Karpas-422 (cell line): ENCODE results near the gene KIAA0825. TPM values are rescaled to one million over a fixed set of nuclear protein-coding genes. Genes with fewer than 3 reads are reported as not detected.

Experiments used
- DNase-seq: peaks from one replicate; pipeline ENCODE4 v3.0.0-alpha.2; 2015
- H2AFZ ChIP-seq: fragments of 200-600 bp; sonication (generic); 2 replicates; pipeline ENCODE4 v1.6.1; 2014; ENCODE audit warnings: antibody characterized with exemption, low read length, mixed read lengths
- H3K27ac ChIP-seq: fragments of 200-600 bp; sonication (generic); 2 replicates; pipeline ENCODE4 v1.5.1; 2014; ENCODE audit warnings: mild to moderate bottlenecking, low read length, moderate library complexity
- H3K27me3 ChIP-seq: fragments of 200-600 bp; sonication (generic); 2 replicates; pipeline ENCODE4 v1.6.1; 2014; ENCODE audit warnings: low read length, mixed read lengths
- H3K36me3 ChIP-seq: fragments of 200-600 bp; sonication (generic); 2 replicates; pipeline ENCODE4 v1.6.1; 2014; ENCODE audit warnings: low read length, mixed read lengths; ENCODE audit not compliant: insufficient read depth
- H3K4me1 ChIP-seq: fragments of 200-600 bp; sonication (generic); 2 replicates; pipeline ENCODE4 v1.6.1; 2014; ENCODE audit warnings: mild to moderate bottlenecking, low read length, mixed read lengths
- H3K4me2 ChIP-seq: fragments of 200-600 bp; sonication (generic); 2 replicates; pipeline ENCODE4 v1.6.1; 2014; ENCODE audit warnings: low read length, low read depth, mild to moderate bottlenecking; ENCODE audit not compliant: poor library complexity, severe bottlenecking
- H3K4me3 ChIP-seq: fragments of 200-600 bp; sonication (generic); 2 replicates; pipeline ENCODE4 v1.5.1; 2014; ENCODE audit warnings: mild to moderate bottlenecking, antibody characterized with exemption, low read length, mixed read lengths
- H3K79me2 ChIP-seq: fragments of 200-600 bp; sonication (generic); 2 replicates; pipeline ENCODE4 v1.6.1; 2014; ENCODE audit warnings: mild to moderate bottlenecking, low read length, mixed read lengths
- H3K9ac ChIP-seq: fragments of 200-600 bp; sonication (generic); 2 replicates; pipeline ENCODE4 v1.6.0; 2014; ENCODE audit warnings: low read length
- H3K9me2 ChIP-seq: fragments of 200-600 bp; sonication (generic), shearing (Covaris generic); replicated peaks from 2 replicates; pipeline ENCODE4 v1.6.0; 2014; ENCODE audit warnings: mild to moderate bottlenecking, low read length, moderate library complexity; ENCODE audit not compliant: insufficient read depth
- H3K9me3 ChIP-seq: fragments of 300-700, 200-600 bp; sonication (generic); 2 replicates; pipeline ENCODE4 v1.6.1; 2014; ENCODE audit warnings: low read length, mixed read lengths
- H4K20me1 ChIP-seq: fragments of 200-600 bp; sonication (generic); 2 replicates; pipeline ENCODE4 v1.6.1; 2014; ENCODE audit warnings: mild to moderate bottlenecking, antibody characterized with exemption, low read length, low read depth; ENCODE audit not compliant: insufficient read depth
- total RNA-seq: library from RNA; depleted of rRNA; stranded (reverse); fragments of >200 nt; shearing (Covaris generic); gene quantifications from 2 replicates; pipeline ENCODE4 v1.2.3, GENCODE V29; 2014; ENCODE audit warnings: low replicate concordance

Gene KIAA0825
- total RNA-seq, 1 experiment from 2014 or later: 2.0 TPM

- no peaks in the 10 kb centered on the region for H4K20me1 ChIP-seq
- H3K4me2 ChIP-seq: no peak overlapping the region
- no peaks in the 10 kb centered on the region for H3K9me3 ChIP-seq
- H3K36me3 ChIP-seq: no peaks in the 10 kb centered on the region
- H3K27ac ChIP-seq: no peak overlapping the region
- H3K4me3 ChIP-seq: no peak overlapping the region
- no peak overlapping the region for H3K9ac ChIP-seq
- H3K4me1 ChIP-seq: peaks cover 3% of the 10 kb centered on the region
- H2AFZ ChIP-seq: no peak overlapping the region
- H3K27me3 ChIP-seq: no peaks in the 10 kb centered on the region
- no peak for DNase-seq
- no peaks in the 10 kb centered on the region for H3K79me2 ChIP-seq
- H3K9me2 ChIP-seq: no peaks in the 10 kb centered on the region
Observed at GRCh38 chr5:94571415-94571814, 47.0 kb downstream of the KIAA0825 start.

- Histone ChIP-seq H3K27ac (no peak overlapping the region), H3K36me3 (no peaks in the 10 kb centered on the region), H3K9me3 (no peaks in the 10 kb centered on the region), H3K4me1 (no peaks in the 10 kb centered on the region), H3K27me3 (no peaks in the 10 kb centered on the region), H3K79me2 (no peaks in the 10 kb centered on the region), H3K4me3 (no peak overlapping the region), H3K9ac (no peak overlapping the region), H3K4me2 (no peak overlapping the region), H3K9me2 (no peaks in the 10 kb centered on the region), H4K20me1 (no peaks in the 10 kb centered on the region), H2AFZ (no peak overlapping the region)
- DNase-seq: no peak
Observed at GRCh38 chr5:94564812-94565211, 53.6 kb downstream of the KIAA0825 start.

GRCh38 chr5:94562327-94562971 lies 56.0 kb downstream of the KIAA0825 start:
- Histone ChIP-seq H4K20me1 (no peaks in the 10 kb centered on the region), H3K9me2 (no peaks in the 10 kb centered on the region), H2AFZ (no peak overlapping the region), H3K27me3 (no peaks in the 10 kb centered on the region), H3K36me3 (no peaks in the 10 kb centered on the region), H3K4me3 (no peak overlapping the region), H3K9me3 (no peaks in the 10 kb centered on the region), H3K27ac (no peak overlapping the region), H3K79me2 (no peaks in the 10 kb centered on the region), H3K4me1 (no peaks in the 10 kb centered on the region), H3K4me2 (no peak overlapping the region), H3K9ac (no peak overlapping the region)
- DNase-seq: no peak

- Histone ChIP-seq H2AFZ (no peak overlapping the region), H3K9ac (no peak overlapping the region)
Observed at GRCh38 chr5:94558028-94558427, 60.4 kb downstream of the KIAA0825 start.

GRCh38 chr5:94551858-94552257 lies 66.5 kb downstream of the KIAA0825 start:
- no peaks in the 10 kb centered on the region for H3K9me3 ChIP-seq
- DNase-seq: no peak
- H3K4me1 ChIP-seq: no peaks in the 10 kb centered on the region
- no peaks in the 10 kb centered on the region for H3K9me2 ChIP-seq
- H3K9ac ChIP-seq: no peak overlapping the region
- H4K20me1 ChIP-seq: no peaks in the 10 kb centered on the region
- H3K36me3 ChIP-seq: no peaks in the 10 kb centered on the region
- no peak overlapping the region for H3K27ac ChIP-seq
- no peak overlapping the region for H3K4me3 ChIP-seq
- no peaks in the 10 kb centered on the region for H3K79me2 ChIP-seq
- H3K27me3 ChIP-seq: no peaks in the 10 kb centered on the region
- no peak overlapping the region for H2AFZ ChIP-seq
- H3K4me2 ChIP-seq: no peak overlapping the region

More at GRCh38 chr5:94558028-94558427, 60.4 kb downstream of the KIAA0825 start:
- H3K4me3 ChIP-seq: no peak overlapping the region
- no peaks in the 10 kb centered on the region for H3K9me3 ChIP-seq
- no peak overlapping the region for H3K4me2 ChIP-seq
- H3K4me1 ChIP-seq: no peaks in the 10 kb centered on the region
- H3K27me3 ChIP-seq: no peaks in the 10 kb centered on the region
- no peaks in the 10 kb centered on the region for H4K20me1 ChIP-seq
- no peaks in the 10 kb centered on the region for H3K36me3 ChIP-seq
- no peak for DNase-seq
- H3K27ac ChIP-seq: no peak overlapping the region
- no peaks in the 10 kb centered on the region for H3K9me2 ChIP-seq
- no peaks in the 10 kb centered on the region for H3K79me2 ChIP-seq

GRCh38 chr5:94545870-94546625 lies 72.4 kb downstream of the KIAA0825 start:
- H3K27me3 ChIP-seq: no peaks in the 10 kb centered on the region
- no peak overlapping the region for H2AFZ ChIP-seq
- H3K27ac ChIP-seq: no peak overlapping the region
- H4K20me1 ChIP-seq: no peaks in the 10 kb centered on the region
- no peaks in the 10 kb centered on the region for H3K9me2 ChIP-seq
- no peaks in the 10 kb centered on the region for H3K79me2 ChIP-seq
- DNase-seq: no peak
- H3K9ac ChIP-seq: no peak overlapping the region
- H3K36me3 ChIP-seq: no peaks in the 10 kb centered on the region
- peaks cover 7% of the 10 kb centered on the region for H3K4me1 ChIP-seq
- H3K4me3 ChIP-seq: no peak overlapping the region
- peaks cover 1% of the 10 kb centered on the region; the same call in 1 of the 2 replicates for H3K9me3 ChIP-seq
- no peak overlapping the region for H3K4me2 ChIP-seq

- no peak overlapping the region for H3K4me3 ChIP-seq
- no peaks in the 10 kb centered on the region for H3K79me2 ChIP-seq
- DNase-seq: no peak
- H3K9me3 ChIP-seq: peaks cover 4% of the 10 kb centered on the region; the same call in 1 of the 2 replicates
- H4K20me1 ChIP-seq: no peaks in the 10 kb centered on the region
- H3K4me2 ChIP-seq: no peak overlapping the region
- no peaks in the 10 kb centered on the region for H3K36me3 ChIP-seq
- no peaks in the 10 kb centered on the region for H3K27me3 ChIP-seq
- peaks cover 7% of the 10 kb centered on the region for H3K4me1 ChIP-seq
- H3K9me2 ChIP-seq: no peaks in the 10 kb centered on the region
- H3K9ac ChIP-seq: no peak overlapping the region
- H3K27ac ChIP-seq: no peak overlapping the region
- no peak overlapping the region for H2AFZ ChIP-seq
Observed at GRCh38 chr5:94544875-94545547, 73.4 kb downstream of the KIAA0825 start.

GRCh38 chr5:94544031-94544650 lies 74.3 kb downstream of the KIAA0825 start:
- H3K79me2 ChIP-seq: no peaks in the 10 kb centered on the region
- no peaks in the 10 kb centered on the region for H4K20me1 ChIP-seq
- H3K9me2 ChIP-seq: no peaks in the 10 kb centered on the region
- H2AFZ ChIP-seq: no peak overlapping the region
- peaks cover 4% of the 10 kb centered on the region; the same call in 1 of the 2 replicates for H3K9me3 ChIP-seq
- H3K4me2 ChIP-seq: no peak overlapping the region
- no peak overlapping the region for H3K4me3 ChIP-seq
- H3K27ac ChIP-seq: no peak overlapping the region
- no peaks in the 10 kb centered on the region for H3K27me3 ChIP-seq
- H3K9ac ChIP-seq: no peak overlapping the region
- no peaks in the 10 kb centered on the region for H3K36me3 ChIP-seq
- peaks cover 7% of the 10 kb centered on the region for H3K4me1 ChIP-seq
- DNase-seq: peak; percentile 52
